Activated T-cell treated with anti-CD3 and anti-CD28 coated beads, Interleukin-2, amount 50 U/mL, for 24 hours (primary cell): ENCODE measurements around the gene ECEL1.
"Not testable (repeated sequence)": the region's sequence is repeated elsewhere in the genome, so short reads cannot be mapped to it uniquely, and the experiment has no call there.

Source experiments
- DNase-seq: peaks from one replicate; pipeline ENCODE4 v3.0.0-alpha.2; 2020
- H3K27ac Mint-ChIP-seq: 2 replicates; pipeline ENCODE4 v1.8.0; 2020; ENCODE audit warnings: mild to moderate bottlenecking, mixed read lengths
- H3K27me3 Mint-ChIP-seq: 2 replicates; pipeline ENCODE4 v1.8.0; 2020; ENCODE audit warnings: mixed read lengths
- H3K36me3 Mint-ChIP-seq: 2 replicates; pipeline ENCODE4 v1.8.0; 2020; ENCODE audit warnings: low read depth, mixed read lengths
- H3K4me1 Mint-ChIP-seq: 2 replicates; pipeline ENCODE4 v1.8.0; 2020; ENCODE audit warnings: low read depth, mixed read lengths
- H3K4me3 Mint-ChIP-seq: 2 replicates; pipeline ENCODE4 v1.8.0; 2020; ENCODE audit warnings: mild to moderate bottlenecking, moderate library complexity, mixed read lengths
- H3K9me3 Mint-ChIP-seq: 2 replicates; pipeline ENCODE4 v1.8.0; 2020; ENCODE audit warnings: mixed read lengths

Gene ECEL1

GRCh38 chr2:232455426-232456255 lies 32.0 kb downstream of the ECEL1 start, which contains the start of gene ALPI:
Gene ALPI, plus strand, starts transcription at chr2:232456153. Its CDS starts 47 bp downstream, at chr2:232456200.
- Mint-ChIP-seq H3K4me1 (no peaks in the 10 kb centered on the region), H3K36me3 (no peaks in the 10 kb centered on the region), H3K27me3 (peaks cover 31% of the 10 kb centered on the region), H3K27ac (no peak within 1 kb of the TSS), H3K9me3 (no peaks in the 10 kb centered on the region), H3K4me3 (no peak within 1 kb of the TSS)
- DNase-seq: no peak

GRCh38 chr2:232454630-232455029 lies 33.0 kb downstream of the ECEL1 start:
- no peak overlapping the region for H3K27ac Mint-ChIP-seq
- H3K27me3 Mint-ChIP-seq: peaks cover 27% of the 10 kb centered on the region
- no peak overlapping the region for H3K4me3 Mint-ChIP-seq

GRCh38 chr2:232451645-232452044 lies 36.0 kb downstream of the ECEL1 start:
- not testable (repeated sequence) for H3K9me3 Mint-ChIP-seq, H3K4me3 Mint-ChIP-seq, DNase-seq, H3K27ac Mint-ChIP-seq, H3K4me1 Mint-ChIP-seq, H3K27me3 Mint-ChIP-seq, H3K36me3 Mint-ChIP-seq

More at GRCh38 chr2:232454630-232455029, 33.0 kb downstream of the ECEL1 start:
- no peaks in the 10 kb centered on the region for H3K36me3 Mint-ChIP-seq
- no peaks in the 10 kb centered on the region for H3K9me3 Mint-ChIP-seq
- no peak for DNase-seq
- no peaks in the 10 kb centered on the region for H3K4me1 Mint-ChIP-seq

- H3K36me3 Mint-ChIP-seq: no peaks in the 10 kb centered on the region
- no peak for DNase-seq
- H3K27ac Mint-ChIP-seq: no peak overlapping the region
- H3K4me1 Mint-ChIP-seq: peaks cover 1% of the 10 kb centered on the region
- H3K27me3 Mint-ChIP-seq: no peaks in the 10 kb centered on the region
- H3K9me3 Mint-ChIP-seq: no peaks in the 10 kb centered on the region
- no peak overlapping the region for H3K4me3 Mint-ChIP-seq
Observed at GRCh38 chr2:232449964-232450363, 37.7 kb downstream of the ECEL1 start.

- Mint-ChIP-seq H3K27me3 (no peaks in the 10 kb centered on the region), H3K9me3 (no peaks in the 10 kb centered on the region), H3K27ac (no peak overlapping the region)
Observed at GRCh38 chr2:232448304-232448690, 39.3 kb downstream of the ECEL1 start.

GRCh38 chr2:232447638-232448303 lies 39.9 kb downstream of the ECEL1 start:
- H3K36me3 Mint-ChIP-seq: no peaks in the 10 kb centered on the region
- H3K4me3 Mint-ChIP-seq: no peak overlapping the region
- DNase-seq: no peak
- H3K27me3 Mint-ChIP-seq: no peaks in the 10 kb centered on the region
- H3K4me1 Mint-ChIP-seq: peaks cover 3% of the 10 kb centered on the region
- H3K9me3 Mint-ChIP-seq: no peaks in the 10 kb centered on the region
- H3K27ac Mint-ChIP-seq: no peak overlapping the region

More at GRCh38 chr2:232448304-232448690, 39.3 kb downstream of the ECEL1 start:
- Mint-ChIP-seq H3K4me1 (peaks cover 3% of the 10 kb centered on the region), H3K4me3 (no peak overlapping the region), H3K36me3 (no peaks in the 10 kb centered on the region)
- DNase-seq: no peak

GRCh38 chr2:232447091-232447620 lies 40.5 kb downstream of the ECEL1 start:
- Mint-ChIP-seq H3K4me3 (no peak overlapping the region), H3K36me3 (no peaks in the 10 kb centered on the region), H3K27ac (no peak overlapping the region), H3K4me1 (peaks cover 3% of the 10 kb centered on the region), H3K9me3 (no peaks in the 10 kb centered on the region), H3K27me3 (no peaks in the 10 kb centered on the region)
- DNase-seq: no peak

GRCh38 chr2:232446266-232446777 lies 41.3 kb downstream of the ECEL1 start:
- H3K36me3 Mint-ChIP-seq, H3K9me3 Mint-ChIP-seq, H3K4me3 Mint-ChIP-seq: not testable (repeated sequence)

GRCh38 chr2:232445149-232445885 lies 42.3 kb downstream of the ECEL1 start:
- not testable (repeated sequence) for H3K4me1 Mint-ChIP-seq, DNase-seq, H3K27me3 Mint-ChIP-seq, H3K36me3 Mint-ChIP-seq, H3K4me3 Mint-ChIP-seq, H3K9me3 Mint-ChIP-seq, H3K27ac Mint-ChIP-seq

More at GRCh38 chr2:232446266-232446777, 41.3 kb downstream of the ECEL1 start:
- H3K27ac Mint-ChIP-seq, H3K27me3 Mint-ChIP-seq, DNase-seq, H3K4me1 Mint-ChIP-seq: not testable (repeated sequence)

- H3K9me3 Mint-ChIP-seq: no peaks in the 10 kb centered on the region
- DNase-seq: peak; percentile 80
- H3K4me1 Mint-ChIP-seq: peaks cover 10% of the 10 kb centered on the region
- H3K4me3 Mint-ChIP-seq: no peak overlapping the region
- H3K36me3 Mint-ChIP-seq: no peaks in the 10 kb centered on the region
- H3K27me3 Mint-ChIP-seq: peaks cover 2% of the 10 kb centered on the region
- H3K27ac Mint-ChIP-seq: peak overlapping the region; percentile 33
Observed at GRCh38 chr2:232444409-232445148, 43.1 kb downstream of the ECEL1 start.

- H3K4me1 Mint-ChIP-seq: peaks cover 10% of the 10 kb centered on the region
- H3K4me3 Mint-ChIP-seq, H3K36me3 Mint-ChIP-seq, H3K27me3 Mint-ChIP-seq, H3K9me3 Mint-ChIP-seq, DNase-seq: not testable (repeated sequence)
- peak overlapping the region; percentile 33 for H3K27ac Mint-ChIP-seq
Observed at GRCh38 chr2:232443669-232444408, 43.8 kb downstream of the ECEL1 start.

- not testable (repeated sequence) for H3K27me3 Mint-ChIP-seq, H3K36me3 Mint-ChIP-seq, H3K27ac Mint-ChIP-seq, H3K9me3 Mint-ChIP-seq, H3K4me3 Mint-ChIP-seq, DNase-seq
- peaks cover 10% of the 10 kb centered on the region for H3K4me1 Mint-ChIP-seq
Observed at GRCh38 chr2:232443047-232443446, 44.6 kb downstream of the ECEL1 start.

- peaks cover 10% of the 10 kb centered on the region for H3K4me1 Mint-ChIP-seq
- H3K36me3 Mint-ChIP-seq, H3K4me3 Mint-ChIP-seq, H3K9me3 Mint-ChIP-seq, H3K27ac Mint-ChIP-seq, H3K27me3 Mint-ChIP-seq, DNase-seq: not testable (repeated sequence)
Observed at GRCh38 chr2:232442431-232442830, 45.2 kb downstream of the ECEL1 start.
